PC-9 (cell line): ENCODE data around the gene GAS7. TPM values are rescaled to one million over a fixed set of nuclear protein-coding genes. Genes with fewer than 3 reads are reported as not detected.

Source experiments
- BruUV-seq: library from RNA; stranded (reverse); fragments of 400-500 nt; replicated peaks from 2 replicates; lab custom pipeline; 2021; lab: Mats Ljungman, UMichigan
- CTCF ChIA-PET: fragments of 300-600 bp; sonication (Branson Sonifier 250); formaldehyde crosslinking; loops from one replicate; lab custom pipeline; 2022; ENCODE audit warnings: antibody characterized with exemption; lab: Charles Lee
- POLR2A ChIA-PET: fragments of 300-600 bp; sonication (Branson Sonifier 250); formaldehyde crosslinking; loops from one replicate; lab custom pipeline; 2022; ENCODE audit warnings: antibody characterized with exemption; ENCODE audit not compliant: unreplicated experiment; lab: Charles Lee
- DNase-seq, 2 experiments: peaks; one replicate each; pipeline versions ENCODE4 v3.0.0 to v3.0.0-alpha.2; 2015 to 2022; ENCODE audit warnings: mixed read lengths in 1 of 2
- H2AFZ ChIP-seq: fragments of 200-600 bp; sonication (generic); 2 replicates; pipeline ENCODE4 v1.8.1; 2017; ENCODE audit warnings: antibody characterized with exemption
- H3F3A ChIP-seq: fragments of 200-600 bp; sonication (generic); 2 replicates; pipeline ENCODE4 v1.8.1; 2017; ENCODE audit warnings: antibody characterized with exemption, mild to moderate bottlenecking, low read depth; ENCODE audit not compliant: insufficient read depth
- H3K27ac ChIP-seq: fragments of 200-600 bp; sonication (generic); 2 replicates; pipeline ENCODE4 v1.6.1; 2016; ENCODE audit warnings: mixed run types
- H3K27me3 ChIP-seq: fragments of 200-600 bp; sonication (generic); 2 replicates; pipeline ENCODE4 v1.6.1; 2016; ENCODE audit warnings: low read depth, mixed run types; ENCODE audit not compliant: insufficient read depth
- H3K36me3 ChIP-seq: fragments of 200-600 bp; sonication (generic); 2 replicates; pipeline ENCODE4 v1.6.1; 2016; ENCODE audit warnings: low read depth, mixed run types
- H3K4me1 ChIP-seq: fragments of 200-600 bp; sonication (generic); replicated peaks from 2 replicates; pipeline ENCODE4 v1.6.1; 2016; ENCODE audit warnings: mixed run types; ENCODE audit not compliant: insufficient read depth
- H3K4me2 ChIP-seq: fragments of 200-600 bp; sonication (generic); 2 replicates; pipeline ENCODE4 v1.6.1; 2017; ENCODE audit warnings: mixed run types
- H3K4me3 ChIP-seq: fragments of 200-600 bp; sonication (generic); 2 replicates; pipeline ENCODE4 v1.6.1; 2016; ENCODE audit warnings: mixed run types
- H3K79me2 ChIP-seq: fragments of 200-600 bp; sonication (generic); 2 replicates; pipeline ENCODE4 v1.6.1; 2017; ENCODE audit warnings: low read depth, mixed run types
- H3K9me2 ChIP-seq: fragments of 200-600 bp; sonication (generic); 2 replicates; pipeline ENCODE4 v1.8.1; 2017; ENCODE audit warnings: mild to moderate bottlenecking; ENCODE audit not compliant: insufficient read depth
- H3K9me3 ChIP-seq: fragments of 200-600 bp; sonication (generic); 2 replicates; pipeline ENCODE4 v1.8.1; 2016; ENCODE audit warnings: low read depth; ENCODE audit not compliant: insufficient read depth
- H4K20me1 ChIP-seq: fragments of 200-600 bp; sonication (generic); 2 replicates; pipeline ENCODE4 v1.8.1; 2017; ENCODE audit not compliant: insufficient read depth
- CTCF ChIP-seq: fragments of 200-600 bp; sonication (generic); conservative IDR thresholded peaks from 2 replicates; pipeline ENCODE4 v1.6.1; 2017; ENCODE audit warnings: mixed run types, antibody characterized with exemption, mild to moderate bottlenecking, moderate library complexity
- EZH2 ChIP-seq: fragments of 200-600 bp; sonication (generic); IDR thresholded peaks from 2 replicates; pipeline ENCODE4 v1.8.0; 2017; ENCODE audit warnings: antibody characterized with exemption, low read depth
- intact Hi-C: fragments of 100-400 bp; cut with micrococcal nuclease; formaldehyde crosslinking; loops from one replicate; pipeline ENCODE4 v1.10.0; 2022; ENCODE audit not compliant: unreplicated experiment
- total RNA-seq: library from RNA; stranded (reverse); gene quantifications from 2 replicates; pipeline ENCODE4 v1.2.3, GENCODE V29; 2021

The GAS7 gene
- total RNA-seq, 1 experiment from 2014 or later = not detected

DNA sequence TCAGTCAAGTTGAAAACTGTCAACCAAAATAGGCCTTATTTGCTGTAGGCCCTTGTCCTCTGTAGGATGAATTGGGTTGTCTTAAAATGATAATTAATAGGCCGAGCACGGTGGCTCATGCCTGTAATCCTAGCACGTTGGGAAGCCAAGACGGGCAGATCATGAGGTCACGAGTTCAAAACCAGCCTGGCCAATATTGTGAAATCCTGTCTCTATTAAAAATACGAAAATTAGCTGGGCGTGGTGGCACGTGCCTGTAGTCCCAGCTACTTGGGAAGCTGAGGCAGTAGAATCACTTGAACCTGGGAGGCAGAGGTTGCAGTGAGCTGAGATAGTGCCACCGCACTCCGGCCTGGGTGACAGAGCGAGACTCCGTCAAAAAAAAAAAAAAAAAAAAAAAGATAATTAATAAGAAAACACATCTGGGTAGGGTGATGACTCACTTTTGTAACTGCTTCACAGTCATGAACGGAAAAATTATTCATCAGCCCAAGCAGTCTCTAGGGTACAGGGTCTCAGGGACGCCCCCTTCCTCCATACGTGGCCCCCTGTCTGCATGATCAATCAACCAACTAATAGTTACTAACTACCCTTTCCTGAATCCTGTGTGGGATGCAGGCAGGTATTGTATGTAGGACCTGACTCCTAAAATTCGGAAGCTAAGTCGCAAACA, 156.4 kb downstream of the GAS7 start:
- Histone ChIP-seq H3K27me3 (peaks cover 89% of the 10 kb centered on the region), H3F3A (no peaks in the 10 kb centered on the region), H3K27ac (no peak overlapping the region), H3K9me3 (no peaks in the 10 kb centered on the region), H3K4me1 (no peaks in the 10 kb centered on the region), H3K36me3 (no peaks in the 10 kb centered on the region), H3K4me3 (no peak overlapping the region), H2AFZ (no peak overlapping the region), H3K4me2 (no peak overlapping the region), H3K79me2 (no peaks in the 10 kb centered on the region), H4K20me1 (no peaks in the 10 kb centered on the region), H3K9me2 (no peaks in the 10 kb centered on the region)
- no TSS peak for BruUV-seq
- TF ChIP-seq CTCF (no peak), EZH2 (no peak)
- no peak for DNase-seq
- CTCF ChIA-PET = no interaction called here
- intact Hi-C loops = no loop called here
- POLR2A ChIA-PET = no interaction called here

DNA sequence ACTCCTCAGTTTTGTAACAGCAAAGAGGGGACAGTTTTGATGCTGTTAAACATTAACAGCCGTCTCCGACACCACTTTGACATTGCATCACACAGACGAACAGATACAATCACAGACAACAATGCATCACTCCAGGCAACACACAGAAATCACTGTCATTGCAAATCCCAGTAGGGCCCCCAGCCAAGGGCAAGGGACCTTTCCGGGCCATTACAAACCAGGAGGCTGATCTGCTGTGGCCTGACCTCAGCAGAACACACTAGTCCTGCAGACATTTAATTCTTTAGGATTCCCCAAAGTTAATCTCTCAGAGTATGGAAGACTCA, 157.2 kb downstream of the GAS7 start:
- no peak overlapping the region for H3K27ac ChIP-seq
- POLR2A ChIA-PET = no interaction called here

GRCh38 chr17:10036511-10037061, 161.8 kb downstream of the GAS7 start:
- Histone ChIP-seq H3K27me3 (peaks cover 93% of the 10 kb centered on the region), H3K27ac (no peak overlapping the region), H3K4me1 (no peaks in the 10 kb centered on the region), H3K9me2 (no peaks in the 10 kb centered on the region), H3K9me3 (no peaks in the 10 kb centered on the region), H4K20me1 (no peaks in the 10 kb centered on the region), H3K4me3 (no peak overlapping the region), H3F3A (no peaks in the 10 kb centered on the region), H2AFZ (no peak overlapping the region), H3K79me2 (no peaks in the 10 kb centered on the region), H3K36me3 (no peaks in the 10 kb centered on the region), H3K4me2 (no peak overlapping the region)
- TF ChIP-seq CTCF = no peak
- TF ChIP-seq EZH2 = no peak
- DNase-seq = no peak
- BruUV-seq = no TSS peak
- intact Hi-C loops = no loop called here
- CTCF ChIA-PET = no interaction called here
- POLR2A ChIA-PET = no interaction called here

More for the DNA sequence above, 157.2 kb downstream of the GAS7 start:
- Histone ChIP-seq H3K9me2 (no peaks in the 10 kb centered on the region), H3K4me2 (no peak overlapping the region), H3K4me3 (no peak overlapping the region), H3K36me3 (no peaks in the 10 kb centered on the region), H4K20me1 (no peaks in the 10 kb centered on the region), H2AFZ (no peak overlapping the region), H3F3A (no peaks in the 10 kb centered on the region), H3K9me3 (no peaks in the 10 kb centered on the region), H3K27me3 (peaks cover 90% of the 10 kb centered on the region), H3K79me2 (no peaks in the 10 kb centered on the region), H3K4me1 (no peaks in the 10 kb centered on the region)
- no peak for DNase-seq
- TF ChIP-seq CTCF = no peak
- TF ChIP-seq EZH2 = no peak
- CTCF ChIA-PET = no interaction called here
- intact Hi-C loops = no loop called here
- no TSS peak for BruUV-seq
